GM21528 (cell line): ENCODE data around the gene PRSS3.
"Not testable (repeated sequence)": the region's sequence is repeated elsewhere in the genome, so short reads cannot be mapped to it uniquely, and the experiment has no call there.

Experiments
- ATAC-seq: cut with Tn5 transposase; IDR thresholded peaks from one replicate; pipeline ENCODE4 v1.9.1; 2021; ENCODE audit warnings: mild to moderate bottlenecking, moderate library complexity; ENCODE audit not compliant: unreplicated experiment, low FRiP score

The PRSS3 gene

DNA sequence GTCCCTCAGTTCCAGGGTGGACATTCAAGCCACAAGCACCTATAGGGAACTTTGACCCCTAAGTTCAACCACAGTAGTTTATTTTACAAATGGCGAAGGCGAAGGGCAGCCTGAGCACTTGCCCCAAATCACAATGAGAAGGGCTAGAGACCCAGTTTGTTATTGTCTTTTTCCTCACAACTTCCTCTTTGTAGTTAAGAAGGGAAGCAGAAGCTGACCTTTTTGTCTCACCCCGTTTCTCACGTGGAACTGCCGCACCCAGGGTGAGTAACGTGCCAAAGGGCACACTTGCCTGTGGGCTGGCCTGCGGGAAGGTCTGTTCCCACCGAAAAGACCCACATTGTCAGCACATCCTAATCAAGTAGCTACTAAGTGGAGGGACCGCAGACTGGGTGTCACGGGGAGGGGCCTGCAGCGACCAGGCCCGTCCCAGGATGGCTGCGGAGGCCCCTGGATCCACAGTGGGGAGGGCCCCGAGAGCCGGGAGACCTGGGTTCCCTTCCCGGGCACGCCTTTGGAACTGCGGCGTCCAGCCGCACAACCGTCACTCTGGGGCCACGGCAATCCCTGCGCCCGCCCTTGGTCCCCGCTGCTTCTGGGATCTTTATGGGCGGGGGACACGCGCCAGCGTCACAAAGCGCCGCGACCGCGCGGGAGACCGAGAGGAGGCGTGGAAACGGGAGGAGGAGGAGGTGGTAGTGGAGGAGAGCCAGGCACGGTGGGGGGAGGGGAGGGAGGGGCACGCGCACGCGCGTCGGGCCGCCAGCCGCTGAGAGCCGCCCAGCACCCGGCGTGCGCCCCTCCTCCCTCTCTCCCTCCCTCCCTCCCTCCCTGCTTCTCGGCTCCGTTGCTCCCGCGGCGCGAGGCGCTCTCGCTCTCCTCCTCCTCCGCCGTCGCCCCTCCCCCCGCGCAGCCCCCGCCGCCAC, 21.2 kb downstream of the PRSS3 start, which contains the start of gene UBE2R2:
Gene UBE2R2, plus strand, starts transcription at position 834 of the 926 bp plus-strand sequence. CDS start 598 bp downstream, outside the sequence.
- peak; percentile 56 for ATAC-seq

DNA sequence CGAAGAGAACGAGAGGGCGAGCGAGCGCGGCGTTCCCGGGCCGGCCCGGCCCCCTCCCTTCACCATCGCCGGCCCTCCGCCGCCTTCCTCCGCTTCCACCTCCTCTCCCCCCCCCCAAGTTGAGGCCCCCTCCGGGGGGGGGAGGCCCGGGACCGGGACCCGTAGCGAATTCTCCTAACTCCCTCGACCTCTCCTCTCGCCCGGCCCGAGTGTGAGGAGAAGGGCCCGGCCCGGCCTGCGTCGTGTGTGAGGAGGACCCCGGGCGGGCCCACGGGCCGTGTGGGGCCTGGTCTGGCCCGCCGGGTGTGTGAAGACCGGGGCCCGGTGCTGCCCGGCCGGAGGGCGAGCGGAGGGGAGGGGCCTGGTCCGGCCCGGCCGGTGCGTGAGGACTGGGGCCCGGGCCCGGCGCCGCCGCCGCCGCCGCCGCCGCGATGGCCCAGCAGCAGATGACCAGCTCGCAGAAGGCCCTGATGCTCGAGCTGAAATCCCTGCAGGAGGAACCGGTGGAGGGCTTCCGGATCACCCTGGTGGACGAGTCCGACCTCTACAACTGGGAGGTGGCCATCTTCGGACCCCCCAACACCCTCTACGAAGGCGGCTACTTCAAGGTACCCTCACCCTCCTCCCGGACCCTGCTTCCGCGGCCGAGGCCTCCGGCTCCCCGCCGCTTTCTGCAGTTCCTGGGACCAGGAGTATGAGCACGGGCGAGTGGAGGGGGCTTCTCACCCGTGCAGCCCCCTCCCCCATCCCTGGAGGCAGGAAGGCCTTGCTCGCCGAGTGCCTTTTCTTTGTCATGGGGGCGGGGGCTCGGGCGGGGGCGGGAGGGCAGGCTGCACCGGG, 22.2 kb downstream of the PRSS3 start:
- peak; percentile 27 for ATAC-seq

- ATAC-seq, result no peak
Measured at GRCh38 chr9:33818167-33818846, 22.9 kb downstream of the PRSS3 start.

DNA sequence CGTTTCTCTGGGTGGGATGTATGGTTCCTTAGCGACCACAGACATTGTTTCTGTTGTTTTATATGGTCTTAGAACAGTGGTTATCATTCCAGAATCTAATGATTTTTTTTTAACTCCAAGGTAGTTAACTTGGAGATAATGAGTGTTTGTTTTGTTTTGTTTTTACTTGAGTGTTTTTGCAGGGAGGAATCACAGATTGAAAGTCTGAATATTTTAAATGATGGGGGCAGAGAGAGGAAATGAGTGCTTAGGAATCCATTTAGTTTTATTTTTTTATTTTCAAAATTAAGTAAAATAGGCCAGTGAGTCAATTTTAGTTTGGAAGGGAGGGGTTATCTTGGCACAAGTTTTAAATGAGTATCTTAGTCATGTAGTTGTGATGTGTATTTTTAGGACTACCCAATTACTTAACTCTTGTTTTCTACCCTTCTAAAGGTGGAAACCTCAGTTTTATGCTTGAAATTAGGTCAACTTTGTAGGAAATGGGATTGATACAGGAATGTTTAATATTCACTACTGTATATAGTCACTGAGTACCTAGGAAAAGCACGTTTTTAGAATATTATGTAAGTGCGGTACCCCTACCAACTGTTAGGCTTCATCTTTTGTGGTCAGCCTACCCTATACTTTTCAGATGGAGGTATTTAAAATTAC, 23.6 kb downstream of the PRSS3 start:
- ATAC-seq, result no peak

GRCh38 chr9:33820231-33820745, 24.9 kb downstream of the PRSS3 start:
- no peak for ATAC-seq

DNA sequence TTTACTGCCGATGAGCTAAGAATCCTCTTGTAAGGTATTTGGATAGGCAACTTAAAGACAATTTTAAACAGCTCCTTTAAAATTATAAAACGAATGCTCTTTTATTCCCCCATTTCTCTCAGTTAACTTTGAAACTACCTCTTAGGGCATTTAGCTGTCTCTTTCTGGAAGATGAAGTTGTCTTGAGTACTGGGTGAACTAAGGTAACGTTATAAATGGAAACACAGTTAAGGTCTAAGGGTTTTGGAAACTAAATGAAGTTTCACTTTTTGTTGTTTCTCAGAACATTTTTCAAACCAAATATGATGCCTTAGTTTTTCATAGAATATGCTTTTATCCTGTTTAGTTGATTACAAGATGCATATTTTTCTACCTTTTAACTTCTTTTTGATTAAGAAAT, 28.4 kb downstream of the PRSS3 start:
- no peak for ATAC-seq

DNA sequence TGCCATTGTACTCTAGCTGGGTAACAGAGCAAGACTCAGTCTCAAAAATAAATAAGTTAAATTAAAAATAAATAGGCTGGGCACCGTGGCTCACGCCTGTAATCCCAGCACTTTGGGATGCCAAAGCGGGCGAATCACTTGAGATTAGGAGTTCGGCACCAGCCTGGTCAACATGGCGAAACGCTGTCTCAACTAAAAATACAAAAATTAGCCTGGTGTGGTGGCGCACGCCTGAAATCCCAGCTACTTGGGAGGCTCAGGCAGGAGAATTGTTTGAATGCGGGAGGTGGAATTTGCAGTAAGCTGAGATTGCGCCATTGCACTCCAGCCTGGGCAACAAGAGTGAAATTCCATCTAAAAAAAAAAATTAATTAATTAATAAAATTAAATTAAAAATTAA, 31.9 kb downstream of the PRSS3 start:
- not testable (repeated sequence) for ATAC-seq

DNA sequence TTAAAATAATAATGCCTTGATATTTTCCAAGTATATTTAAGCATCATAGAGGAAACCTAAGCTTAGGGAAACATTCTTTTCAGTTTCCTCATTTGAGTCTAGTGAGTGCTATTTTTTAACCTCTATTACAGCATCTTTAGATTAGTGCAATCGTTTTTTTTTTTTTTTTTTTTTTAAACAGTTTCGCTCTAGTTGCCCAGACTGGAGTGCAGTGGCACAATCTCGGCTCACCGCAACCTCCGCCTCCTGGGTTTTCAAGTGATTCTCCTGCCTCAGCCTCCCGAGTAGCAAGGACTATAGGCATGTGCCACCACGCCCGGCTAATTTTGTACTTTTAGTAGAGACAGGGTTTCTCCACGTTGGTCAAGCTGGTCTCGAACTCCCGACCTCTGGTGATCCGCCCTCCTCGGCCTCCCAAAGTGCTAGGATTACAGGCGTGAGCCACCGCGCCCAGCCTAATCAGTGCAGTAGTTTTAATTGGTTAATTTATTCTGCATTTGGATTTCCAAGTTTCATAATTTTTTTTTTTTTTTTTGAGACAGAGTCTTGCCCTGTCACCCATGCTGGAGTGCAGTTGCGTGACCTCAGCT, 34.4 kb downstream of the PRSS3 start:
- not testable (repeated sequence) for ATAC-seq

- ATAC-seq, result no peak
Measured at GRCh38 chr9:33835625-33836260, 40.4 kb downstream of the PRSS3 start.

DNA sequence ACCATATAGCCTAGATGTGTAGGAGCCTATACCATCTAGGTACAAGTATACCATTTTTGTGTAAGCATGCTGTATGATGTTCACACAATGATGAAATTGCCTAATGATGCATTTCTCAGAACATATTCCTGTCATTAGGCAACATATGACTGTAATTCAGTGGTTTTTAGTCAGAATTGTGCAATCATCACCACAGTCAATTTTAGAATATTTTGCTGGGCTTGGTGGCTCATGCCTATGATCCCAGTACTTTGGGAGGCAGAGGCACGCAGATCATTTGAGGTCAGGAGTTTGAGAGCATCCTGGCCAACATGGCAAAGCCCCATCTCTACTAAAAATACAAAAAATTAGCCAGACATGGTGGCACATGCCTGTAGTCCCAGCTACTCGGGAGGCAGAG, 40.9 kb downstream of the PRSS3 start:
- ATAC-seq, result not testable (repeated sequence)

GRCh38 chr9:33837138-33837537, 41.8 kb downstream of the PRSS3 start:
- ATAC-seq, result no peak

DNA sequence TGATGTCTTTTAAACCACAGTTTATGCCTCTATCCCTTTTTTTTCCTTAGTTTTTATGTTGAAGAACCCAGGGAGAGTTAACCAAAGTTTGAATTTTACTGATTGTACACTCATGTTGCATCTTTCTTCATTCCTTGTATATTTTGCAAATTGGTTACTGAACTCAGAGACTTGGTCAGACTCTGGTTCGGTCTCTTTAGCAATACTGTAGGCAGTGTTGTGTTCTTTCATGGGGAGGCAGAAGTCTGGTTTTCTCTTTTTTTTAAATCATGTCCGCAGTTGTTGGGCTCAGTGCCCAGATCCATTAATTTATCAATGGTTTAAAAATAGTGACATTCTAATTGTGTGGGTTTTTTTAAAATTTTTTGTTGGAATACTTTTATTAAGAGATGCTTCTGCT, 45.0 kb downstream of the PRSS3 start:
- no peak for ATAC-seq

GRCh38 chr9:33843312-33843961, 48.1 kb downstream of the PRSS3 start:
- ATAC-seq, result no peak

GRCh38 chr9:33846231-33846630, 50.9 kb downstream of the PRSS3 start:
- ATAC-seq, result no peak

DNA sequence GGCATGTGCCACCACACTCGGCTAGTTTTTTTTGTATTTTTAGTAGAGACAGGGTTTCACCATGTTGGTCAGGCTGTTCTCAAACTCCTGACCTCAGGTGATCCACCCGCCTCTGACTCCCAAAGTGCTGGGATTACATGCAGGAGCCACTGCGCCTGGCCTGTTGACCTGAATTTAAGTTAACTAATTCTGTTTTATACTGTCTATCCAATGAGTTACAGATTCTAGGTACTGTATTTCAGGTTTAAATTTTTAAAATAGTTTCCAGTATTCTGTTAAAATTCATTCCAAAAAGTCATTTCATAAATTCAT, 52.5 kb downstream of the PRSS3 start:
- ATAC-seq, result not testable (repeated sequence)
